ENCODE results near the gene SEMA6D.
A peak's percentile ranks its signal among the peaks of the same experiment; 100 is the strongest.

SEMA6D gene

GRCh38 chr15:47791161-47791560 is 73.9 kb downstream of the SEMA6D start:
- DNase-seq: no peak

- DNase-seq: no peak
Observed at GRCh38 chr15:47792231-47792630, 74.9 kb downstream of the SEMA6D start.

GRCh38 chr15:47794252-47794914 is 77.1 kb downstream of the SEMA6D start:
- DNase-seq: no peak

GRCh38 chr15:47795864-47796263 is 78.6 kb downstream of the SEMA6D start:
- no peak for DNase-seq

GRCh38 chr15:47796339-47796738 is 79.0 kb downstream of the SEMA6D start:
- DNase-seq: no peak

GRCh38 chr15:47796830-47797229 is 79.5 kb downstream of the SEMA6D start:
- no peak for DNase-seq

- no peak for DNase-seq
Observed at GRCh38 chr15:47801522-47801921, 84.2 kb downstream of the SEMA6D start.

- DNase-seq: no peak
Observed at GRCh38 chr15:47802216-47802615, 84.9 kb downstream of the SEMA6D start.

- no peak for DNase-seq
Observed at GRCh38 chr15:47803767-47804166, 86.5 kb downstream of the SEMA6D start.

GRCh38 chr15:47804733-47805132 is 87.4 kb downstream of the SEMA6D start:
- no peak for DNase-seq

- no peak for DNase-seq
Observed at GRCh38 chr15:47806008-47806407, 88.7 kb downstream of the SEMA6D start.

- DNase-seq: no peak
Observed at GRCh38 chr15:47811172-47811571, 93.9 kb downstream of the SEMA6D start.

- DNase-seq: peak; percentile 17
Observed at GRCh38 chr15:47812470-47812999, 95.2 kb downstream of the SEMA6D start.

- no peak for DNase-seq
Observed at GRCh38 chr15:47813748-47814384, 96.6 kb downstream of the SEMA6D start.

GRCh38 chr15:47814620-47815019 is 97.3 kb downstream of the SEMA6D start:
- no peak for DNase-seq

GRCh38 chr15:47817969-47818548 is 100.8 kb downstream of the SEMA6D start:
- DNase-seq: no peak

- no peak for DNase-seq
Observed at GRCh38 chr15:47819158-47819557, 101.9 kb downstream of the SEMA6D start.

GRCh38 chr15:47820057-47820746 is 102.9 kb downstream of the SEMA6D start:
- DNase-seq: no peak

GRCh38 chr15:47820747-47821319 is 103.5 kb downstream of the SEMA6D start:
- DNase-seq: no peak

GRCh38 chr15:47822048-47822447 is 104.7 kb downstream of the SEMA6D start:
- no peak for DNase-seq

Data from hematopoietic multipotent progenitor cell treated with erythropoietin and hydrocortisone succinate and interleukin-3 and kit ligand, for 6 days (in vitro differentiated cells).